DMS114 treated with DMSO at 0.1 percent for 48 hours (cell line): ENCODE measurements around the gene WDR45.

Source experiments
- DNase-seq: peaks from one replicate; lab custom pipeline; 2025; ENCODE audit not compliant: unreplicated experiment; lab: John Stamatoyannopoulos, UW

WDR45 gene

DNA sequence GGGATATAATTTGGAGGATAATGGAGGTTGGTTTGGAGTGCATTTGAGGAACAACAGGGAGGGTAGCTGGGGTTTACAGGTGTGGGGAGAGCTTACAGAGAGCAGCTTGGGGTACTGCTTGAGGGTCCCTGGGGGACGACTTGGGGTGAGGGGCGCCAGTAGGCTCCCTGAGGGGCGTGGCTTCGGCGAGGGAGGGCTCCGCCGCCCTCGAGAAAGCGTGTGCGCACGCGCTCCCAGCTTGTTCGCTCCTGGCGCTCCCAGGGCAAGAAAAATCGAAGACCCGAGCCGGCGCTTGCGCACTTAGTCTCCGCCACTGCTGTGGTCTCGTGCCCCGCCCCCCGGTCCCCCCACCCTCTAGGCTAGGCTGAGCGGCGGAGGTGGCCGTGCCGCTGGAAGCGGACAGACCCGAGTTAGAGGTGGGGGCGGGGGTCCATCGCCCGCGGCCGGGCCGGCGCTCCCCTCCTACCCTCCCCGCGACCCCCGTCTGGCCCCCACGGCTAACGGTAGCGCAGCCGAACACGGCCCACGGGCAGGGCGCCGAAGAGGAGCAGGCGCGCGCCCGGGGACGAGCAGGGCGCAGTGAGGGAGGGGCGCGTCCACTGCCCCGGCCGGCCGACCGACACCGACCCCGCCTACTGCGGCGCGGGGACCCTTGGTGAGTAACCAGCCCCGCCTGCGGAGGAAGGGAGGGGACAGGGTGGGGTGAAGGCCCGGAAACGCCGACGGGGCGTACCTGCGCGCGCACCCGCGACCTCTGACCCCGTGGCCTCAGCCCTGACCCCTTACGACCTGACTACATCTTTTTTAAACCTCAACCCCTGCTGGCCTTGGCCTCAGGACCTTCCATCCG, 26.2 kb downstream of the WDR45 start:
- DNase-seq: peak; percentile 26

DNA sequence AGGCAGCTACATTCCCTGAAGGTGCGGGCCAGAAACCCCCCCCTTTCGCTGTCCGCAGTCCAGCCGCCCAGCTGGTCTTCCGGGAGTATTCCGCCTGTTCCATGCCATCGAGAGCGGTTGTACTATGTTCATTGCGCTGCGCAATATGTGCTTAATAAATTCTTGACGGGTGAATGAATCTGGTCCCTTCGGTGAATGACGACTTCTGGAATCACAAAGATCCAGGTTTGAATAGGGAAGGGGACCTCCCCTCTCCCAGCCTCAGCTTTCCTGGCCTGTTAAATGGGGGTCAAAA, 35.8 kb downstream of the WDR45 start:
- no peak for DNase-seq

DNA sequence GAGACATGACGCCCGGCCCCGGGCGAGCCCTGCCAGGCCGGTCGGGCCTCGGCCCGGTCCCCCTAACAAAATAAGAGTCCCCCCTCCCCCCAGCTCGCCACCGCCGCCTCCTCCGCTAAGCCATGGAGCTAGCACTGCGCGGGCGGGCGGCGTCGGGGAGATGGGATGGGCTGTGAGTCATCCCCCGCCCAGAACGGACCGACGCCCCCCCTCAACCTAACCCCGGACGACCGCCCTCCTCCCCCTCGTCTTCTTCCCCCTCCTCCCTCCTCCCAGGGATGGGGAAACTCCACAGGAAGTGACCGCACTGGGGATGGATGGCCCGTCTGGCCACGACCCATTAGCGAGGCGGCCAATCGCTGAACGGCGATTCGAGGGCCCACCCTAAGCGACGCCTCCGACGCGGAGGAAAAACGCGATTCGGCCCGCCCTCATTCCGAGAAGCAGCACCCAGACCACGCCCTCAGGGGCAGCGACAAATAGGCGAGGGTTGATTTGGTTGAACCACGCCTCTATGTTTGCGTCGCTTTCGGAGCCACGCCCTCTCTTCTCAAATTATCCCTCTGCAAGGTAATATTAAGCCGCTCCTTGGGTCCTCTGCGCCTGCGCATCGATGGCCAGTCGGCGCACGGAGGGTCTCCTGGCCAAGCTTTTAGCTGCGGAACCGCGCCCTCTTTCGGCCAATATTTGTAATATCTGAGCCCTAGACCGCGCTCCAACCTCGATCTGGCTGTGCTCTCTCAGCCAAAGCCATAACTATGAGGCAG, 36.3 kb downstream of the WDR45 start, which contains the start of gene TFE3:
Gene TFE3 (minus strand): TSS at position 138 of the 767 bp plus-strand sequence. CDS start 131 bp downstream, at position 7.
- DNase-seq: peak; percentile 96

- DNase-seq: no peak
Measured at GRCh38 chrX:49042581-49043219, 37.0 kb downstream of the WDR45 start.

DNA sequence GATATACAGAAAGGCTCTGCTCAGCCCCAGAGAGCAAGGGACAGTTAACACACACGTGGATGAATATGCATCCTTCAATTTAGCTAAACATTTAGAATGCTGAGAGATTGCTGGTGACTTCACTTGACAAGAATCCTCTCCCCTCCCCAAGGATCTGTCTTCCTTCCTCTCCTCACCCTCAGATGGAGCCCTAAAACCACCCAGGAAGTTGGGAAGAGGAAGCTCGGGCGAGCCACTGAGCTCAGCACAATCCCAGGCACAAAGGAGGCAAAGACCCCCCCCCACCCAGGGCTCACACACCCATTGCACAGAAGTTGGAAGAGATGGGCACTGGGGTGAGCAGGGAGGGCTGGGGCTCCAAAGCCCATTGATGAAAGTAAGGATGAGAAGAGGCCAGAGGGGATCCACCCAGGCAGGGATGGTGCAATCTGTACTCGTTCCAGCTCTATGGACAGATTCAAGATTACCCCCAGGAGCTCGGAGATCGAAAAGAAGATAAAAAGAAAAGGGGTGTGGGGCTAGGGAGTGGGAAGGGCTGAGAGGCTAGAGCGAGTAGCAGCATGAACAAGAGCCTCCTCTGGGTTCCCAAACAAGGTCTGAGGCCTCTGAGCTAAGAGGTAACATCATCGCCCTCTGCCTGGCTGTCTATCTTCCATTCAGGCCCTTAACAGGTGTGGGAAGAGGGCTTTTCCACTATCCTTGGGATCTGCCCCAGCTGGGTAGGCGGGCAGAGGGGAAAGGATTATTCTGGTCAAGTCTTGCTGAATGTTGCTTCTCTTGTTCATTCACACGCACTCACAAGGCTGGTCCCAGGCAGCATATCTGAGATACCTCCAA, 37.7 kb downstream of the WDR45 start:
- DNase-seq: no peak

DNA sequence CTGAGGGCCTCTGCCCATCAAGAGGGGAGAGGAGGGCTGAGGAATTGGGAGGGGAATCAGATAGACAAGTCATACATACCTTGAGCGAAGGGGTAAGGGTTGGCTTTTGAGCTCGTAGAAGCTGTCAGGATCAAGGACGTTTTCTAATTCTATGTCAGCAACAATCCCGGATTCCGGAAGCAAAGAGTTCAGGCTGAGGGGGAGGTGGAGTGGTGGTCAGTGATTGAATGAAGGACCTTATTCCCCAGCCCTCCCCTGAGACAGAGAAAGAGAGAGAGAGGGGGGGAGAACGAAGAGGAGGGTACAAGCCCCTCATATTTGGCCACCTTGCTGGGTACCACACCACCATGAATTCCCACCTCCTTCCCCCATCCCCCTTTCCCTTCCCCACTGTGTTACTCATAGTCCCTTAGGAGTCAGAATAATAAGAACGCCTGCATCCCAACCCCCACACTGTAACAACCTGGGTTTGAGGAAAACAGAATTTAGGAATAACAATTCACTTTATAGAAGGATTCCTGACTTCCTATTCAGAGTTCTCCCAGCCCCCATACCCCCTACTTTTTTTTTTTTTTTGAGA, 39.2 kb downstream of the WDR45 start:
- DNase-seq: no peak

GRCh38 chrX:49039598-49040375, 39.9 kb downstream of the WDR45 start:
- DNase-seq: no peak

DNA sequence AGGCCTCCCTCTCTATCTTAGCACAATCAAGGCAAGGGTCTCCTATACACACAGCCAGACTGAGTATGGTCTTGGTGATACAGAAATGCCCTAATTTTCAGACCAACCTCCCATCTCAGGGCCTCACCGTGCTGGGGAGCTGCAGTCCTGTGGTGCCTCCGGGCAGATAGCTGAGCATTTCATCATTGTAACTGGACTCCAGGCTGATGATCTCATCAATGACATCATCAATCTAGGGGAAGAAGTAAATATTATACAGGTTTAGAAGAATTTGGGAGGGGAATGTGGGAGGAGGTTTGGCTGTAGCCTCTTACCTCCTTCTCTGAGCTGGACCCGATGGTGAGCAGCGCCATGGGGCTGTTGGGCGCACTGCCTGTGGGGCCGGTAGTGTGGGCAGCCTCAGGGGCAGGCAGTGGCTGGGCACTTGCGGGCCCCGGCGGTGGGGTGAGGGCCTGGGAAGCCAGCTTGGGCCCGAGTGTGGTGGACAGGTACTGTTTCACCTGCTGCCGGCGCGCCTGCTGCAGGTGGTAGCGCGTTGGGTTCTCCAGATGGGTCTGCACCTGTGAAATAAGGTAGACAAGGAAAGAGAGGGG, 41.7 kb downstream of the WDR45 start:
- DNase-seq: no peak

DNA sequence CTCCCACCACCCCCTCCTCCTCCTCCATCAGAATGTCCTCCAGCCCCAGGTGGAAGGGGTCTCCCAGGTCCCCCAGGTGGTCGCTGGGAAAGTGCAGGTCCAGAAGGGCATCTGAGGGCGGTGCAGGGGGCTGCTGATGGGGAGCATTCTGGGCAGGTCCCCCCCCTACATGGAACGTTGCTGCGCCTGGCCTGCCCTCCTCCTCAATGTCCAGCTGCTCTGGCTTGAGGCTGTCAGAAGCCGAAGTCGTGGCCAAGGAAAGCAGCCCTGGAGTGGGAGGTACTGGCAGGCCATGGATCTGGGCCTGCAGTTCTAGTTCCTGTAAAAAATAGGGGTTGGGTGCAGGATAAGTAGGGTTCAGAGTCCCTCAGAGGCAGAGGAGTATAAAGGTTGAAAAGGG, 49.4 kb downstream of the WDR45 start:
- no peak for DNase-seq

DNA sequence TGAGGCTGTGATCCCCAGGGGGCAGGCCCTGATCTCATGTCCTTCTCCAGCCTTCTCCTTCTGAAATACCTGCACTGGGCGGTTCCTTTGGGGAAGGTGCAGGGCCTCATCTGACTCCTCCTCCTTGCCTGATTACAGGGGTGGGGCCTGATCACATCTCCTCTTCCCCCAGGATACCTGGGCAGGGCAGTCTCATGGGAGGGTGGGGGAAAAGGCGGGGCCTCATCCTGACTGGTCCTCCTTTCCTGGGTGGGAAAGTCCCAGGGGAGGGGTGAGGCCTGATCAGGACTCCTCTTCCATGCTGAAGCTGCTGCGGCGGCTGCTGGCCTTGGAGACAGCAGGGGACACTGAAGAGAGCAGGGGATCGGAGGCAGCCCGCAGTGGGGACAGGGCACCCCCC, 49.8 kb downstream of the WDR45 start:
- DNase-seq: no peak
